Keratinocyte (primary cell): Measurements from ENCODE around the gene FHL3.

Experiments used
- CTCF ChIP-seq, 3 experiments: IDR thresholded peaks in 1 of 3; conservative IDR thresholded peaks in 1 of 3; optimal IDR thresholded peaks in 1 of 3; 2 replicates in 2 of 3; 3 replicates in 1 of 3; pipeline versions ENCODE3 to v1.5.1; 2011; ENCODE audit warnings: low read length in 3 of 3, mild to moderate bottlenecking in 3 of 3, moderate library complexity in 2 of 3, control low read depth in 1 of 3, inconsistent platforms in 1 of 3; ENCODE audit not compliant: insufficient read depth in 2 of 3; ENCODE audit errors: extremely low read depth in 1 of 3
- EZH2 ChIP-seq: IDR thresholded peaks from one replicate; pipeline ENCODE4 v1.6.1; 2012; ENCODE audit warnings: inconsistent platforms, mild to moderate bottlenecking, low read length, moderate library complexity

GRCh38 chr1:37994886-37995566 is 10.3 kb downstream of the FHL3 start:
- TF ChIP-seq EZH2 (no peak), CTCF (optimal IDR thresholded peaks at IDR 0.05 in 1 of 3, IDR thresholded peaks at IDR 0.05 in 1 of 3, conservative IDR thresholded peaks at IDR 0.05 in 1 of 3; ENCODE audit: extremely low read depth in 1 of 3, insufficient read depth in 2 of 3, low read length in 3 of 3) (no peak)
